Cardiac muscle cell (in vitro differentiated cells and primary cell): ENCODE results near the gene FLNC. TPM values are rescaled to one million over a fixed set of nuclear protein-coding genes. Genes with fewer than 3 reads are reported as not detected.

ENCODE experiments used
- DNase-seq, 2 donors: peaks; one replicate each; pipeline versions ENCODE4 v3.0.0 to v3.0.0-alpha.2; 2010 to 2017; ENCODE audit warnings: low read depth in 1 of 2, low spot score in 1 of 2
- H3K27ac ChIP-seq: fragments of 200-600 bp; sonication (generic); 2 replicates; pipeline ENCODE4 v1.5.1; 2016
- H3K27me3 ChIP-seq: fragments of 200-600 bp; sonication (generic); 2 replicates; pipeline ENCODE4 v1.6.0; 2016; ENCODE audit warnings: control low read depth
- H3K36me3 ChIP-seq: fragments of 200-600 bp; sonication (generic); 2 replicates; pipeline ENCODE4 v1.5.1; 2016; ENCODE audit warnings: control low read depth
- H3K4me1 ChIP-seq: fragments of 200-600 bp; sonication (generic); 2 replicates; pipeline ENCODE4 v1.8.1; 2017; ENCODE audit warnings: low read depth, mild to moderate bottlenecking, mixed run types
- H3K4me3 ChIP-seq: fragments of 200-600 bp; sonication (generic); 2 replicates; pipeline ENCODE4 v1.5.1; 2016; ENCODE audit warnings: mild to moderate bottlenecking
- H3K9me3 ChIP-seq: fragments of 200-600 bp; sonication (generic); 2 replicates; pipeline ENCODE4 v1.5.1; 2017; ENCODE audit warnings: low read depth, mild to moderate bottlenecking, control low read depth
- CTCF ChIP-seq: IDR thresholded peaks from 2 replicates; pipeline ENCODE4 v1.5.1; 2012; ENCODE audit warnings: low read depth, mild to moderate bottlenecking, low read length
- polyA plus RNA-seq: library from polyadenylated mRNA; unstranded; fragments of >200 nt; fragmentation: Nextera tagmentation; extraction: Ambion mirVana; gene quantifications from 2 replicates; pipeline ENCODE4 v1.2.1, GENCODE V29; 2016
- total RNA-seq: library from RNA; depleted of rRNA; stranded (reverse); fragments of >200 nt; gene quantifications from 2 replicates; pipeline ENCODE4 v1.2.3, GENCODE V29; 2016

Gene FLNC
- total and polyA plus RNA-seq, 2 experiments from 2014 or later: 196 to 516 TPM

GRCh38 chr7:128796327-128796726, 33.9 kb upstream of the FLNC start:
- no peaks in the 10 kb centered on the region for H3K27me3 ChIP-seq
- no peak overlapping the region for H3K4me3 ChIP-seq
- peak in 1 of 2 donors; percentile 94 for DNase-seq
- no peaks in the 10 kb centered on the region for H3K4me1 ChIP-seq
- H3K27ac ChIP-seq: no peak overlapping the region
- no peak for TF ChIP-seq CTCF
- H3K36me3 ChIP-seq: peaks cover 3% of the 10 kb centered on the region
- H3K9me3 ChIP-seq: no peaks in the 10 kb centered on the region

- TF ChIP-seq CTCF: no peak
- Histone ChIP-seq H3K36me3 (peaks cover 3% of the 10 kb centered on the region), H3K9me3 (no peaks in the 10 kb centered on the region)
These were observed 30.8 kb upstream of the FLNC start for GRCh38 chr7:128799451-128799850.

GRCh38 chr7:128800567-128800966, 29.6 kb upstream of the FLNC start:
- no peak overlapping the region for H3K27ac ChIP-seq
- DNase-seq: no peak
- H3K4me3 ChIP-seq: no peak overlapping the region
- no peaks in the 10 kb centered on the region for H3K27me3 ChIP-seq
- no peak for TF ChIP-seq CTCF
- H3K9me3 ChIP-seq: no peaks in the 10 kb centered on the region
- peaks cover 3% of the 10 kb centered on the region for H3K36me3 ChIP-seq
- no peaks in the 10 kb centered on the region for H3K4me1 ChIP-seq

More at GRCh38 chr7:128799451-128799850, 30.8 kb upstream of the FLNC start:
- no peaks in the 10 kb centered on the region for H3K27me3 ChIP-seq
- H3K4me3 ChIP-seq: no peak overlapping the region
- no peak for DNase-seq
- H3K4me1 ChIP-seq: no peaks in the 10 kb centered on the region
- H3K27ac ChIP-seq: no peak overlapping the region

- no peak overlapping the region for H3K4me3 ChIP-seq
- no peak for DNase-seq
- H3K27me3 ChIP-seq: no peaks in the 10 kb centered on the region
- H3K36me3 ChIP-seq: peaks cover 4% of the 10 kb centered on the region
- no peak for TF ChIP-seq CTCF
- no peaks in the 10 kb centered on the region for H3K4me1 ChIP-seq
- no peak overlapping the region for H3K27ac ChIP-seq
- H3K9me3 ChIP-seq: no peaks in the 10 kb centered on the region
These were observed 29.2 kb upstream of the FLNC start for GRCh38 chr7:128801003-128801402.

- H3K4me3 ChIP-seq: no peak overlapping the region
- no peak for TF ChIP-seq CTCF
- peaks cover 7% of the 10 kb centered on the region for H3K36me3 ChIP-seq
- no peaks in the 10 kb centered on the region for H3K27me3 ChIP-seq
- no peaks in the 10 kb centered on the region for H3K9me3 ChIP-seq
- no peak overlapping the region for H3K27ac ChIP-seq
- no peaks in the 10 kb centered on the region for H3K4me1 ChIP-seq
- no peak for DNase-seq
These were observed 28.4 kb upstream of the FLNC start for GRCh38 chr7:128801667-128802418.
